HG02943 (cell line): ENCODE results near the gene DNAH9.

ENCODE experiments used
- ATAC-seq: cut with Tn5 transposase; IDR thresholded peaks from one replicate; pipeline ENCODE4 v1.9.1; 2021; ENCODE audit warnings: mild to moderate bottlenecking, low read depth, moderate library complexity; ENCODE audit not compliant: unreplicated experiment

DNAH9 gene

DNA sequence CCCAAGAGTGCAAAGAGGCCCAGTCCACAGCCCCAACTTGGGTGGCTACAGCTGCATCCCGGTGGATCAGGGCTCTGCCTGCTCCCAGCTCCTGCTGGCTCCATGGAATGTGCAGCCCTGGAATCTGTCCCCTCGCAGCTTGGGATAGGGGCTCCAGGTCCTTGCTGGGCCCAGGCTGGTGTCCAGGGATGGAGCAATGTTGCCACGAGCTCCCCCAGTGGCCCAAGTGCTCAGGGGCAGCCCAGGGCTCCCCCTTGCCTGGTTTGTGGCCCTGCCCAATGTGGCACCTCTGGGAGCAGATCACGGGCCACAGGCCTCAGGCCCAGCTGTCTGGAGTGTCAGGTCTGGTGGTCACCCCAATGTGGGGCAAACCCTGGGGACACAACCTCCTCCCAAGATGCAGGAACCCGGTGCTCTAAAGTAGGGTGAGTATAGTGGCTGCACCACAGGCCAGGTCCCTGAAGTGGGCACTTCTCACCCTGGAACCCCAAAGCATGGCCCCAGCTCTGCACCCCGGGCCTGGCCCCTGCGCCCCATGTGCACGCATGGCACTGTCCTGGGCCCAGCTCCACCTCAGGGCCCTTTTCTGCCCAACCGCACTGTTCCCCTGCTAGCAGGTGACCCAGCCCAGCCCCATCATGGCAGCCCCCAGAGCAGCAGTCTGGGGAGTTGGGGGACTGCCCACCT, 14.8 kb upstream of the DNAH9 start:
- no peak for ATAC-seq

GRCh38 chr17:11589716-11590115, 8.6 kb upstream of the DNAH9 start:
- ATAC-seq, result no peak

DNA sequence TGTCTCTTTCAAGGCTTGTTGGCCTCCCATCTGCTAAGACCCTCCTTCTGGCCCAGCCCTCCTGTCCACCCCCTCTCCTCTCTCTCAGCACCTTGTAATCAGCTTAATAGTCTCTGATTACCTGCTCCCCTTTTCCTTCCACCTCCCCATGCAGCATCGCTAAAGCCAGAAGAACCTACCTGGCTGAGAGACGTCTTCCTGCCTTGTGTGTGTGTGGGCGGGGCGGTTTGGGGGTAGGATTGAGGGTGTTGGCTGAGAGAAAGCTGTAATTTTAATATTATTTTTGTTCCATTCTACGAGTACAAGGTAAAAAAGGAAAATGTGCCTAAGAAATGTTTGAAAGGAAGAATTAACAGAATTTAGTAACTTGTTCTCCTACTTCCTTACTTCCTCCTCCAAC, 3.4 kb downstream of the DNAH9 start:
- ATAC-seq, result no peak

- no peak for ATAC-seq
These were observed 10.1 kb downstream of the DNAH9 start for GRCh38 chr17:11608396-11608795.

- ATAC-seq, result no peak
These were observed 12.8 kb downstream of the DNAH9 start for GRCh38 chr17:11610999-11611566.

DNA sequence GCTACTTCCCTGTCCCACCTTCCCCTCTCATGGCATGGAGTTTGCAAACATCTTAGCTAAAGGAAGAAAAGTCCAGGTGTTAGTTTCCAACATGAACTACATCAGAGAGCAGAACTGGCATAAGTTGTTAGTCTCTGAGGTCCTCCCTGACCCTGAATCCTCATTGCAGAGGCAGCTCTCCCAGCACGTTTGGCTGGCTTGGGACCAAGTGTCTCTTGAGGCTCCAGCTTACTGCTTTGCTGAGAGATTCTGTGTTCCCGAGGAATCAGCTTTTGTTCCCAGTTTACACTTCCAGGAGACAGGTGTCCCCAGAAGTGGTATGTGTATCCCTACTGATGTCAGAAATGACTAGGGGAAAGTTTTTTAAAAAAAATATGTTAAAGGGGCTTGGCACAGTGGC, 14.7 kb downstream of the DNAH9 start:
- ATAC-seq, result no peak

DNA sequence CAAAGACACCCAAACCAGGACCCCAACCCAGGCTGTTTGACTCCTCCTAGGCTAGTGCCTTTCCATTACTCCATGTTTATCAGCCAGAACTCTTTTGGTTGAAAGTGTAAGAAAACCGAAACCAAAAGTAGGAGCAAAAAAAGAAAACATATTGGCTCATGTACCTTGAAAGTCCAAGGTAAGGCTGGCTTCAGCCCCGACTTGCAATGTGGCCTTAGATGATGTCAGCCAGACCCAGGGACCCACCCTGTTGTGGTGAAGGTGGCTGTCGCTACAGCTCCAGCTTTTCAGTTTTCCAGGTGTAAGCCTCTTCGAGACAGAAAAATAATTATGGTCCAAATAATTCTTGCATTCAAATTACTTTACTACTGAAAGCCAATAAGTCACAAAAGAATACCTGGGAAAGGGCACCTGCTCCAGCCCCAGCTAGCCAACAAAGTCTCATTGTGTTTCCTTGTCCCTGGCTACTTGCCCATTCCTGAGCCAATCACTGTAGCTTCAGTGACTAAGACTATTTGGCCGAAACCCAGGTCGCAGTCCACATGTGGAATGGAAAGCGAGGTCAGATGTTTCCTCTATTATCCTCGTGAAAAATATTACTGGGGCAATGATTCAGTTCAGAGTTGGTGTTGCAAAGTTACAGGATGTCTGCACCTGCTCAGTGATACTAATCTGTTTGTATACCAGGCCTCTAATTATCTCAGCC, 20.7 kb downstream of the DNAH9 start:
- no peak for ATAC-seq

GRCh38 chr17:11622492-11622891, 24.2 kb downstream of the DNAH9 start:
- ATAC-seq, result no peak

GRCh38 chr17:11624976-11625375, 26.7 kb downstream of the DNAH9 start:
- no peak for ATAC-seq

- no peak for ATAC-seq
These were observed 27.6 kb downstream of the DNAH9 start for GRCh38 chr17:11625878-11626277.

- no peak for ATAC-seq
These were observed 29.2 kb downstream of the DNAH9 start for GRCh38 chr17:11627301-11627940.

DNA sequence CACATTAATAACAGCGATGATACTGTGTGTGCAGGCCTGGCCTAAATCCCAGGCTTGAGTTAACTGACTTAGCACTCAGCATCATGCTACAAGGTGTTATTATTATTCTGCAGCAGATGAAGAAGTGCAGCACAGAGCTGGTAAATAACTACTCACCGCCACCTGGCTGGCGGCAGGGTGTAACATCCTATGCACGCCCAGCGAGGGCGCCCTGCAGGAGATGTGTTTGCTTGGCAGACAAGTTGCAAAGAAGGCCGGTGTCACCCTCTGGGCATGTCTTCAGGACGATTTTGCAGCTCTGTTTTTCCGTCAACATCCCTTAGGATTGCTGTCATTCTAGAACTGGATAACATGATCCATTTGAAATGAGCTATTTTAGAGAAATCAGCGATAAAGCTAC, 30.1 kb downstream of the DNAH9 start:
- no peak for ATAC-seq

DNA sequence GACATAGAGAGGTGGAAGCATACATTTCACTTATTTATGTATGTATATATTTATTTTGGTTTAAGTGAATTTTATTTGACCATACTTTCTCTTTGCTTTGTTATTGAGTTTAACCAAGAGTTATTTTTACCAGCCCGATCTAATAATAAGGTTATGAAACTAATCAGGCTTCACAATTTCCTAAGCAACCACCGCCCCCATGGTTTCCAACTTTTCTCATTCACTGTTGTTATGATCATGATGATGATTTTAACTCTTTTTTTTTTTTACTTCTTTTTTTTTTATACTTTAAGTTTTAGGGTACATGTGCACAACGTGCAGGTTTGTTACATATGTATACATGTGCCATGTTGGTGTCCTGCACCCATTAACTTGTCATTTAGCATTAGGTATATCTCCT, 30.6 kb downstream of the DNAH9 start:
- no peak for ATAC-seq

DNA sequence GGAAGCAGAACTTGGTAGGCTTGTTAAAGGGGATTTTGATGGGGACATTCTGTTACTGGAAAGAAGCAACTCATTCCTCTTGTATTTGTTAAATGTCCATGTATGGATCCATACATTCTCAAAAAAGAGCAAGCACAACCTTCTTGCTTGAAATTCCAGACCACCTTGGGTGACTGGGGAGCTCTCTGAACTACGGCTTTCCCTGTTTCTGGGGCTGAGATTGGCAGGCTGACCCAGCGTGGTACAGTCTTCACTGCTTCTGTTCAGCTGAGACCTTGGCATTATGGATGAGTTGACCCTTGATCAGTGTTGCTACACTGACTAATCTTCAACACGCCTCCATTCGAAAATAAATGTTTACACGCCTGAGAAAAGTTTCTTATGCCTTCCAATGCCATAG, 38.5 kb downstream of the DNAH9 start:
- no peak for ATAC-seq

DNA sequence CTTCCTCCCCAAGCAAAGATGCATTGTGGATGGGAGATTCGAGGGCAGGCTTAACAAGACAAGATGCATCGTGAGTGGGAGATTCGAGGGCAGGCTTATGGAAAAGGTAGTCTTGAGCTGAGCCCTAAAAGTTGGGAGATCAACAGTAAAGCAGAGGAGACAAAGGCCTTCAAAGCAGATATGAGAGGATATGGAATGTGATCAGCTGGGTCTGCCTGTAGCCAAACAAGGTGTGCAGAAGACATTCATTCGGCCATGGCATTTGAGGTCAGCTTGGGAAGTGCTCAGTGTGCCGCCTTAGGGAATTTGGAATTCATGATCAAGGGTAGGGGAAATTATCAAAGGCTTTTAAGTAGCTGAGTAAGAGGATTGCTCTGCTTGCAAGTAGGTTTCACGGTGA, 39.5 kb downstream of the DNAH9 start:
- ATAC-seq, result no peak

- ATAC-seq, result no peak
These were observed 40.5 kb downstream of the DNAH9 start for GRCh38 chr17:11638700-11639265.

GRCh38 chr17:11639736-11640462, 41.6 kb downstream of the DNAH9 start:
- ATAC-seq, result no peak

- ATAC-seq, result no peak
These were observed 42.2 kb downstream of the DNAH9 start for GRCh38 chr17:11640463-11640814.

GRCh38 chr17:11641521-11642275, 43.4 kb downstream of the DNAH9 start:
- ATAC-seq, result no peak

GRCh38 chr17:11642655-11643054, 44.4 kb downstream of the DNAH9 start:
- ATAC-seq, result no peak
